ENCODE data around the gene CDCA7. TPM values are rescaled to one million over a fixed set of nuclear protein-coding genes. Genes with fewer than 3 reads are reported as not detected.

Gene CDCA7
- total and polyA plus RNA-seq, 8 donors = 0.19 to 2.5 (median 0.56) TPM

DNA sequence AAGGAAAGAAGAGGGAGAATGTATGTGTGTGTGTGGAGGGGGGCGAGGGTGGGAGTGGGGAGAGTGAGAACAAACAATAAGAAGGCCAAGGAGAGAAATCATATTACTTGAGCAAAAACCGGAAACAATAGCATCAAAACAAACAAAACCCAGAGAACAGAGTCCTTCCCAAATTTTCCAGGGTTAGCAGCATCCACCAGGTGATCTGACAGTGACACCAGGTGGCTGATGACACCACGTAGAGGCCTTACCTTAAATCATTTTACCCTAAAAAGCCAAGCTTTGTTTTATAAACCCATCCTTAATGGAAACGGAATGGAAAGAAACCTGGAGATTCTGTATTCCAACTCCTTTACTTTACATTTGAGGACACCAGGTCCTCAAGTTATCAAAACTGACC lies 42.9 kb downstream of the CDCA7 start:
- TF ChIP-seq, protein P1, sequence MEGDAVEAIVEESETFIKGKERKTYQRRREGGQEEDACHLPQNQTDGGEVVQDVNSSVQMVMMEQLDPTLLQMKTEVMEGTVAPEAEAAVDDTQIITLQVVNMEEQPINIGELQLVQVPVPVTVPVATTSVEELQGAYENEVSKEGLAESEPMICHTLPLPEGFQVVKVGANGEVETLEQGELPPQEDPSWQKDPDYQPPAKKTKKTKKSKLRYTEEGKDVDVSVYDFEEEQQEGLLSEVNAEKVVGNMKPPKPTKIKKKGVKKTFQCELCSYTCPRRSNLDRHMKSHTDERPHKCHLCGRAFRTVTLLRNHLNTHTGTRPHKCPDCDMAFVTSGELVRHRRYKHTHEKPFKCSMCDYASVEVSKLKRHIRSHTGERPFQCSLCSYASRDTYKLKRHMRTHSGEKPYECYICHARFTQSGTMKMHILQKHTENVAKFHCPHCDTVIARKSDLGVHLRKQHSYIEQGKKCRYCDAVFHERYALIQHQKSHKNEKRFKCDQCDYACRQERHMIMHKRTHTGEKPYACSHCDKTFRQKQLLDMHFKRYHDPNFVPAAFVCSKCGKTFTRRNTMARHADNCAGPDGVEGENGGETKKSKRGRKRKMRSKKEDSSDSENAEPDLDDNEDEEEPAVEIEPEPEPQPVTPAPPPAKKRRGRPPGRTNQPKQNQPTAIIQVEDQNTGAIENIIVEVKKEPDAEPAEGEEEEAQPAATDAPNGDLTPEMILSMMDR (IDR thresholded peaks at IDR 0.05) = no peak
- Histone ChIP-seq H3K36me3 (no peaks in the 10 kb centered on the region), H3K27me3 (peaks cover 0 to 24% (median 12%) of the 10 kb centered on the region in 4 donors), H3K9me3 (no peaks in the 10 kb centered on the region), H3K4me1 (no peaks in the 10 kb centered on the region), H3K4me3 (no peak overlapping the region), H3K27ac (no peak overlapping the region)
- 74 to 75% methylated on average over 4 of the region's 4 CpGs for WGBS, 2 donors
- intact Hi-C loops (cut with DNase I) = no loop called here
- FAIRE-seq (no peak), DNase-seq (no peak), ATAC-seq (no peak)

DNA sequence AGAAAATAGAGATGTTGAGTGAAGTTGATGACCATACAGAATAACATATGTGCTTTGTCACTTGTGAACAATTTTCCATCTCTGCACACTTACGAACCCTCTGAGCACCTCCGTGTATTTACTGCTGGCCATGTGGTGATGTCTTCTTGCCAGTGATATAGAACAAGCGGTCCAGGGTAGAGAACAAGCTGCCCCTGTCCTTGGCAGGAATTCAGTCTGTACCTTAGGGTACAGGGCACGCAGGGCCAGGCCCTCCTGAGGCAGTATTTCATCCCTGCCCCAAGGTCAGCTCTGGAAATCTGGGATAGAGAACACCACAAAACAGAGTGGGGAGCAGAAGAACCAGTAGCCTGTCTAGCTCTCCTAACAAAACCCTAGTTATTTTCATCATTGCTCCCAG lies 44.6 kb downstream of the CDCA7 start:
- no peak overlapping the region for H3K27ac ChIP-seq
- no peak for ATAC-seq
- no peak for DNase-seq
- H3K27me3 ChIP-seq = peaks cover 0 to 24% (median 12%) of the 10 kb centered on the region in 4 donors
- intact Hi-C loops (cut with DNase I) = no loop called here
- H3K9me3 ChIP-seq = no peaks in the 10 kb centered on the region
- H3K36me3 ChIP-seq = no peaks in the 10 kb centered on the region
- 75 to 80% methylated on average over 4 of the region's 4 CpGs for WGBS, 2 donors
- H3K4me1 ChIP-seq = no peaks in the 10 kb centered on the region
- TF ChIP-seq, protein P1 (IDR thresholded peaks at IDR 0.05) = no peak
- H3K4me3 ChIP-seq = no peak overlapping the region
- FAIRE-seq = no peak

DNA sequence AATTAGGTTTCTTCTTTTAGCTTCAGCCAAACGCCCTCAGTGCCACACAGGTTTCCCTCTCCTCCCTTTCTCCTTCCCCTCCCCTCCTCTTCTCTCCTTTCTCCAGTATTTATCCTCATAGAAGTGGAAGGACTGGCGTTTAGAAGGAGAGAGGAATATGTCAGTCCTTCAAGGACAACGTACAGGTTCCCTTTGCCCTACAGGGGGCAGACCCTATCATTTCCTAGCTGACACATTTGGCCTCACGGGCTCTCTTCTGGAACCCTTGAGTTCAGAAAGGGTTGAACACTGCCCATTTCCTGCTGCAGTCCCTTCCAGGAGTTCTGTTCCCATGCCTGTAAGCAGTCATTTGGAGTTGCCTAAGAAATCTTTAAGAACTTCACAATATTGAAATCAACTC lies 46.1 kb downstream of the CDCA7 start:
- H3K4me1 ChIP-seq = no peaks in the 10 kb centered on the region
- no peaks in the 10 kb centered on the region for H3K36me3 ChIP-seq
- TF ChIP-seq, protein P1 (IDR thresholded peaks at IDR 0.05) = no peak
- H3K27ac ChIP-seq = no peak overlapping the region
- intact Hi-C loops (cut with DNase I) = loop anchor here in 1 of 3 donors (10.0 kb wide), 1 partner anchor 944 kb away; no protein-coding TSS in a partner anchor
- H3K9me3 ChIP-seq = no peaks in the 10 kb centered on the region
- FAIRE-seq (no peak), DNase-seq (no peak), ATAC-seq (peak in 1 of 4 donors; percentile 27)
- WGBS, 2 donors = 18 to 23% methylated on average over 4 of the region's 4 CpGs
- no peak overlapping the region for H3K4me3 ChIP-seq
- peaks cover 0 to 24% (median 12%) of the 10 kb centered on the region in 4 donors for H3K27me3 ChIP-seq

DNA sequence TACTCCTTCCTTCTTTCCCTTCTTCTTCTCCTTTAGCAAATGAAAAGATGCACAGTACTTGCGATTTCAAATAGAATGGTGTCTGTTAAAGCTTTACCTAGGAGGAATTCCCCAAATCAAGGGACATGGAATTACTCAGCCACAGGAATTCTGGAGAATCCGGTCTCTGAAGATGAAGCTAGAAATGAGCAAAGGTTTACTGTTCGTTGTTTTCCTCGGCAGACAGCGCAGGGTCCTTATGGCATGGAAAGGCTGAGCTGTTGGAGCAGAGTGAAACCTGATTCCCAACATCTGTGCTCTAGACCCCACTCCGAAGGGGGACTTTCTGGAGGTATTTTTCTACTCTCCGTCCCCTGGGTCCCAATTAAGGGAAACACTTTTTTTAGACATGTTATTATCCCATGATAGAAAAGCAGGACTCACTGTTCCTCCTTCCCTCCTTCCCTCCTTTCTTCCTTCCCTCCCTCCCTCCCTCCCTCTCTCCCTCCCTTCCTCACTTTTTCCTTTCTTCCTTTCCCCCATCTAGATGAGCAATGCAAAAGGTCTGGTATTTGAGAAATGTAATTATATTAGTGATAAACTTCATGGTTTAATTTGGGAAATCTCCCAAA lies 47.1 kb downstream of the CDCA7 start:
- intact Hi-C loops (cut with DNase I) = loop anchor here in 1 of 3 donors (10.0 kb wide), 1 partner anchor 943 kb away; no protein-coding TSS in a partner anchor
- no peak for DNase-seq
- TF ChIP-seq, protein P1 (IDR thresholded peaks at IDR 0.05) = no peak
- Histone ChIP-seq H3K4me1 (no peaks in the 10 kb centered on the region), H3K4me3 (no peak overlapping the region), H3K36me3 (no peaks in the 10 kb centered on the region), H3K27ac (no peak overlapping the region), H3K9me3 (no peaks in the 10 kb centered on the region), H3K27me3 (peaks cover 0 to 24% (median 10%) of the 10 kb centered on the region in 4 donors)
- 10 to 15% methylated on average over 7 of the region's 7 CpGs for WGBS, 2 donors
- ATAC-seq = peak in 2 of 4 donors; percentile 43 to 57
- no peak for FAIRE-seq

DNA sequence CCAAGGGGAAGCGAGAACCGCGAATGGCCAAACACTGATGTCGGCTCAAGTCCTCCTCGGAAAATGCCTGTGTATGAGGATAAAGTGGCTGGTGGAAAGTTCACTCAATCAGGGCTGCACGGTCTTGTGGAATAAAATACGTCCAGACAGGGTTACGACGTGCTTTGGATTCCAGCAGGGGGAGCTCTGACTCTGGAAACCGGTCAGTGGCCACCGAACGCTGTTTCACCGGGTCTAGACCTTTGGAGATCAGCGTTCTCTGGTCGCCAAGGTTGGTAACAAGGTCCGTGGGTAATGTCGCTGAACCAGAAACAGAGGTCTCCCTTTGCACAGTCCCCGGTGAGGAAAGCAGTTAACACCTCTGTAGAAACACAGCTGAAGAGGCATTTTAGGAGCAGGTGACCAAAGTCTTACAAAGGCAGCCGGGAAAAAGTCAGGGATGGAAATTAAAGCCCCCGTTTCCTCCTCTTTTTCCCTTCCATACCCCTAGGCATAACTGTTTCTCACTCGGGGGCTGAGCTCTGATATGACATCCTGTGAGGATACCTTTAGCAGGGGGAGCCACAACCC lies 47.8 kb downstream of the CDCA7 start:
- no peaks in the 10 kb centered on the region for H3K9me3 ChIP-seq
- intact Hi-C loops (cut with DNase I) = loop anchor here in 1 of 3 donors (10.0 kb wide), 1 partner anchor 942 kb away; no protein-coding TSS in a partner anchor
- FAIRE-seq (peak; percentile 32), DNase-seq (peak; percentile 64 to 84 (median 77)), ATAC-seq (peak; percentile 98 to 99 (median 98))
- 5 to 7% methylated on average over 21 of the region's 21 CpGs for WGBS, 2 donors
- no peaks in the 10 kb centered on the region for H3K4me1 ChIP-seq
- H3K4me3 ChIP-seq = no peak overlapping the region
- H3K27me3 ChIP-seq = peaks cover 0 to 24% (median 10%) of the 10 kb centered on the region in 4 donors
- TF ChIP-seq, protein P1 (IDR thresholded peaks at IDR 0.05) = peak; percentile 52 to 71 (median 64)
- H3K36me3 ChIP-seq = no peaks in the 10 kb centered on the region
- no peak overlapping the region for H3K27ac ChIP-seq
